ENCODE results near the gene ZNF117. TPM values are rescaled to one million over a fixed set of nuclear protein-coding genes. Genes with fewer than 3 reads are reported as not detected.

ZNF117 gene
- total and polyA plus RNA-seq, 2 donors (not counting 1 experiment from before 2014, with no cell fraction given) = 5.2 to 9.2 TPM

Small RNAs within 50 kb of the gene (small RNA-seq; reads per million reads assigned to genes)
- not detected for gene RNU6-1229P (ENCODE audit: insufficient read length, low read depth, low replicate concordance)

Other genes starting within 250 kb of the ZNF117 start
- gene ZNF138, start 196.6 kb downstream of the ZNF117 start, total RNA-seq = 23.0 and 26.6 TPM in 2 replicates
- 10.1 and 10.7 TPM in 2 replicates for gene ZNF138, start 196.6 kb downstream of the ZNF117 start, polyA plus RNA-seq
- gene ZNF273, start 87.8 kb downstream of the ZNF117 start, total RNA-seq = 12.6 and 12.7 TPM in 2 replicates
- 3.8 and 7.6 TPM in 2 replicates for gene ZNF273, start 87.8 kb downstream of the ZNF117 start, polyA plus RNA-seq
- 29.1 and 30.7 TPM in 2 replicates for gene ERV3-1, start 15.7 kb upstream of the ZNF117 start, total RNA-seq
- gene ERV3-1, start 15.7 kb upstream of the ZNF117 start, polyA plus RNA-seq = 10.6 and 13.7 TPM in 2 replicates